Keratinocyte (primary cell): ENCODE results near the gene PCGF3. TPM values are rescaled to one million over a fixed set of nuclear protein-coding genes. Genes with fewer than 3 reads are reported as not detected.
A peak's percentile ranks its signal among the peaks of the same experiment; 100 is the strongest.

Source experiments
- DNase-seq: peaks from one replicate; pipeline ENCODE4 v3.0.0-alpha.2; 2011; ENCODE audit warnings: low read depth, missing footprints, low spot score
- FAIRE-seq: peaks from 2 replicates; lab custom pipeline; 2011; peaks lifted over from hg19 to GRCh38; lab: Jason Lieb, UNC
- H2AFZ ChIP-seq: 2 replicates; pipeline ENCODE4 v1.6.0; 2012; ENCODE audit warnings: low read length, control low read depth, inconsistent platforms; ENCODE audit not compliant: control insufficient read depth
- H3K27ac ChIP-seq: 2 replicates; pipeline ENCODE4 v1.5.1; 2011; ENCODE audit warnings: low read length; ENCODE audit not compliant: control insufficient read depth, insufficient read depth
- H3K27me3 ChIP-seq: 3 replicates; pipeline ENCODE4 v1.6.0; 2011; ENCODE audit warnings: low read length; ENCODE audit not compliant: control insufficient read depth, insufficient read depth; ENCODE audit errors: extremely low read depth
- H3K36me3 ChIP-seq, 2 experiments: 2 replicates in 1 of 2; 3 replicates in 1 of 2; pipeline ENCODE4 v1.5.1; 2011; ENCODE audit warnings: low read length in 2 of 2, mild to moderate bottlenecking in 1 of 2; ENCODE audit not compliant: control insufficient read depth in 2 of 2, insufficient read depth in 2 of 2; ENCODE audit errors: extremely low read depth in 1 of 2
- H3K4me1 ChIP-seq: 3 replicates; pipeline ENCODE4 v1.5.1; 2011; ENCODE audit warnings: low read length; ENCODE audit not compliant: control insufficient read depth, insufficient read depth; ENCODE audit errors: extremely low read depth
- H3K4me2 ChIP-seq: 3 replicates; pipeline ENCODE4 v1.6.0; 2011; ENCODE audit warnings: low read depth, low read length; ENCODE audit not compliant: control insufficient read depth, insufficient read depth; ENCODE audit errors: extremely low read depth
- H3K4me3 ChIP-seq, 3 experiments: fragments of 200-600 bp in 1 of 3; sonication (generic) in 1 of 3; 2 replicates in 2 of 3; 3 replicates in 1 of 3; pipeline ENCODE4 v1.5.1; 2011 to 2016; ENCODE audit warnings: low read length in 3 of 3, mild to moderate bottlenecking in 3 of 3, control low read depth in 2 of 3, inconsistent platforms in 1 of 3, low read depth in 1 of 3, mixed read lengths in 1 of 3, mixed run types in 1 of 3, moderate library complexity in 1 of 3; ENCODE audit not compliant: control insufficient read depth in 2 of 3, insufficient read depth in 2 of 3; ENCODE audit errors: extremely low read depth in 1 of 3
- H3K79me2 ChIP-seq: 2 replicates; pipeline ENCODE4 v1.6.0; 2012; ENCODE audit warnings: low read length; ENCODE audit not compliant: control insufficient read depth, insufficient read depth
- H3K9ac ChIP-seq: 3 replicates; pipeline ENCODE4 v1.6.0; 2011; ENCODE audit warnings: low read length; ENCODE audit not compliant: control insufficient read depth, insufficient read depth; ENCODE audit errors: extremely low read depth
- H3K9me1 ChIP-seq: 3 replicates; pipeline ENCODE4 v1.6.0; 2011; ENCODE audit warnings: low read length; ENCODE audit not compliant: control insufficient read depth, insufficient read depth; ENCODE audit errors: extremely low read depth
- H3K9me3 ChIP-seq: 2 replicates; pipeline ENCODE4 v1.5.1; 2012; ENCODE audit warnings: low read depth, low read length; ENCODE audit not compliant: control insufficient read depth
- H4K20me1 ChIP-seq: 3 replicates; pipeline ENCODE4 v1.6.0; 2011; ENCODE audit warnings: low read length; ENCODE audit not compliant: control insufficient read depth, insufficient read depth; ENCODE audit errors: extremely low read depth
- EZH2 ChIP-seq: IDR thresholded peaks from one replicate; pipeline ENCODE4 v1.6.1; 2012; ENCODE audit warnings: inconsistent platforms, mild to moderate bottlenecking, low read length, moderate library complexity
- dilution Hi-C: fragments of 300-500 bp; cut with MboI; formaldehyde crosslinking; loops from one replicate; pipeline ENCODE4 v1.7.0; 2020; ENCODE audit warnings: low sequenced_read_pairs; ENCODE audit not compliant: extremely low pct_ligation_motif_present
- polyA plus RNA-seq, 5 experiments: library from polyadenylated mRNA; depleted of rRNA in 3 of 5; stranded (reverse) in 3 of 5; stranded (forward) in 1 of 5; unstranded in 1 of 5; fragments of >200 nt; gene quantifications; 1 replicate in 1 of 5; 2 replicates in 3 of 5; 3 replicates in 1 of 5; pipeline versions ENCODE4 v1.2.1 to v1.2.3, GENCODE V29; 2011 to 2012; ENCODE audit warnings: missing spikeins in 2 of 5, low read depth in 1 of 5, low replicate concordance in 1 of 5
- TF ChIP-seq, protein P1 (sequence below), 3 experiments: IDR thresholded peaks in 1 of 3; conservative IDR thresholded peaks in 1 of 3; optimal IDR thresholded peaks in 1 of 3; 2 replicates in 2 of 3; 3 replicates in 1 of 3; pipeline versions ENCODE3 to v1.5.1; 2011; ENCODE audit warnings: low read length in 3 of 3, mild to moderate bottlenecking in 3 of 3, moderate library complexity in 2 of 3, control low read depth in 1 of 3, inconsistent platforms in 1 of 3; ENCODE audit not compliant: insufficient read depth in 2 of 3; ENCODE audit errors: extremely low read depth in 1 of 3

PCGF3 gene
- polyA plus RNA-seq, 1 donor (not counting 4 experiments of a cell fraction or from before 2014, with no cell fraction given), result 40.1 TPM

DNA sequence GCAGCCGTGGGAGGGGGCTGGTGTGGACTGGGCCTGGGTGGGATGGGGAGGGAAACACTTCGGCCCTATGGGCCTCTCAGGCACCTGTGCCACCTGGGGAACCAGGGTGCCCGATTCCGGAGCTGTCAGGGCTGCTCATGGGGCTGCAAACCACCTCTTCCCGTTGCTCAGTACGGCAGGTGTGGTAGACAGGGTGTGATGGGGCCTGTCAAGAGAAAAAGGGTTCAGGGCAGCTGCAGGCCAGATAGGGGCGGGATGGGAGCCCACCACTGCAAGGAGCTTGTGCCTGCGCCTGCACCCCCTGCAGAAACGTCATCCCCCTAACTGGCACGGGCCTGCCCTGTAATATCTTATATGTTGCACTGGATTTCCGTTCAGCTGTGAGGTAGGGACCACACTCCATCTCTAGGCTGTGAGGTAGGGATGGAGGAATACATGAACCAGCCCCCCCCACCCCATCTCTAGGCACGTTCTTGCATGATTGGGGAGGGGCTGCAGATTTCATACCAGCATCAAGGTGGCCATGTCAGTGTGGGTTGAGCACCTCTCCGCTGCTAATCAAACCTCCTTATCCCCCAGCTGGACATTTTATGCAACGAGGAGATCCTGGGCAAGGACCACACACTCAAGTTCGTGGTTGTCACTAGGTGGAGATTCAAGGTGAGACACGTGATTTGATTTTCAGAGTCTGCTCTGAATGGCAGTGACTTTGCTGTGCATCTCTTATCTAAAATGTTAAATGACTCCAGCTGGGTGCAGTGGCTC lies 59.0 kb downstream of the PCGF3 start:
- TF ChIP-seq EZH2, result no peak
- TF ChIP-seq, protein P1, sequence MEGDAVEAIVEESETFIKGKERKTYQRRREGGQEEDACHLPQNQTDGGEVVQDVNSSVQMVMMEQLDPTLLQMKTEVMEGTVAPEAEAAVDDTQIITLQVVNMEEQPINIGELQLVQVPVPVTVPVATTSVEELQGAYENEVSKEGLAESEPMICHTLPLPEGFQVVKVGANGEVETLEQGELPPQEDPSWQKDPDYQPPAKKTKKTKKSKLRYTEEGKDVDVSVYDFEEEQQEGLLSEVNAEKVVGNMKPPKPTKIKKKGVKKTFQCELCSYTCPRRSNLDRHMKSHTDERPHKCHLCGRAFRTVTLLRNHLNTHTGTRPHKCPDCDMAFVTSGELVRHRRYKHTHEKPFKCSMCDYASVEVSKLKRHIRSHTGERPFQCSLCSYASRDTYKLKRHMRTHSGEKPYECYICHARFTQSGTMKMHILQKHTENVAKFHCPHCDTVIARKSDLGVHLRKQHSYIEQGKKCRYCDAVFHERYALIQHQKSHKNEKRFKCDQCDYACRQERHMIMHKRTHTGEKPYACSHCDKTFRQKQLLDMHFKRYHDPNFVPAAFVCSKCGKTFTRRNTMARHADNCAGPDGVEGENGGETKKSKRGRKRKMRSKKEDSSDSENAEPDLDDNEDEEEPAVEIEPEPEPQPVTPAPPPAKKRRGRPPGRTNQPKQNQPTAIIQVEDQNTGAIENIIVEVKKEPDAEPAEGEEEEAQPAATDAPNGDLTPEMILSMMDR (optimal IDR thresholded peaks at IDR 0.05 in 1 of 3, IDR thresholded peaks at IDR 0.05 in 1 of 3, conservative IDR thresholded peaks at IDR 0.05 in 1 of 3; ENCODE audit: extremely low read depth in 1 of 3, insufficient read depth in 2 of 3, low read length in 3 of 3), result no peak
- no peaks in the 10 kb centered on the region for H3K9me1 ChIP-seq
- H3K27ac ChIP-seq, result no peak overlapping the region
- H3K9ac ChIP-seq, result no peak overlapping the region
- FAIRE-seq (no peak), DNase-seq (no peak)
- dilution Hi-C loops, result no loop called here
- no peaks in the 10 kb centered on the region for H3K27me3 ChIP-seq
- no peak overlapping the region for H3K4me3 ChIP-seq
- peaks cover 36% of the 10 kb centered on the region for H4K20me1 ChIP-seq
- no peak overlapping the region for H3K4me2 ChIP-seq
- H2AFZ ChIP-seq, result no peak overlapping the region
- H3K79me2 ChIP-seq, result peaks cover 10% of the 10 kb centered on the region
- H3K36me3 ChIP-seq, result peaks cover 33 to 40% of the 10 kb centered on the region in 2 experiments
- no peaks in the 10 kb centered on the region for H3K9me3 ChIP-seq
- H3K4me1 ChIP-seq, result peaks cover 19% of the 10 kb centered on the region

DNA sequence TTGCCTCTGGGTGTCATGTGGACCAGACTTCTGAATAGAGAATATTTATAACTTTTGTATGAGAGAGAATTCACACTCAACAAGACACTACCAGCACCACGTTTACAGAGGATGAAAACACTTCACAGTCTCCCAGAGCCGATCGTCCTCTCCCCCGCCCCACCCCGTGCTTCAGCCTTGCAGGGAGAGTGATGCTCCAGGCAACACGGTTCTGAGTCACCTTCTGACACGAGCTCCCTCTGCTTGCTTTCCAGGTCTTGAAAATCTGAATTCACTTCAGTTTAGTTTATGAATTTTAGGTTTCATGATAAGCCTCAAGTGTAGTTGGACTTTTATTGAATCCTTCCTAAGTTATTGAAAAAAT lies 60.5 kb downstream of the PCGF3 start:
- dilution Hi-C loops, result no loop called here
- peak overlapping the region; percentile 28 for H3K9ac ChIP-seq
- H3K9me1 ChIP-seq, result no peaks in the 10 kb centered on the region
- TF ChIP-seq, protein P1 (optimal IDR thresholded peaks at IDR 0.05 in 1 of 3, IDR thresholded peaks at IDR 0.05 in 1 of 3, conservative IDR thresholded peaks at IDR 0.05 in 1 of 3; ENCODE audit: extremely low read depth in 1 of 3, insufficient read depth in 2 of 3, low read length in 3 of 3), result no peak
- no peak for TF ChIP-seq EZH2
- FAIRE-seq (peak; percentile 67), DNase-seq (no peak)
- no peak overlapping the region for H2AFZ ChIP-seq
- no peak overlapping the region for H3K4me3 ChIP-seq
- H3K27me3 ChIP-seq, result no peaks in the 10 kb centered on the region
- H3K4me2 ChIP-seq, result no peak overlapping the region
- peaks cover 21% of the 10 kb centered on the region for H3K79me2 ChIP-seq
- H3K27ac ChIP-seq, result peak overlapping the region; percentile 54
- peaks cover 29 to 41% of the 10 kb centered on the region in 2 experiments for H3K36me3 ChIP-seq
- peaks cover 19% of the 10 kb centered on the region for H3K4me1 ChIP-seq
- no peaks in the 10 kb centered on the region for H3K9me3 ChIP-seq
- H4K20me1 ChIP-seq, result peaks cover 43% of the 10 kb centered on the region
